ENCODE results near the gene FA2H. TPM values are rescaled to one million over a fixed set of nuclear protein-coding genes. Genes with fewer than 3 reads are reported as not detected.

FA2H gene
- total and polyA plus RNA-seq, 10 of the 15 experiments (the other 5 are each of a cell fraction or from before 2014, with no cell fraction given) = 0.05 to 0.73 (median 0.51) TPM; not detected in 3

DNA sequence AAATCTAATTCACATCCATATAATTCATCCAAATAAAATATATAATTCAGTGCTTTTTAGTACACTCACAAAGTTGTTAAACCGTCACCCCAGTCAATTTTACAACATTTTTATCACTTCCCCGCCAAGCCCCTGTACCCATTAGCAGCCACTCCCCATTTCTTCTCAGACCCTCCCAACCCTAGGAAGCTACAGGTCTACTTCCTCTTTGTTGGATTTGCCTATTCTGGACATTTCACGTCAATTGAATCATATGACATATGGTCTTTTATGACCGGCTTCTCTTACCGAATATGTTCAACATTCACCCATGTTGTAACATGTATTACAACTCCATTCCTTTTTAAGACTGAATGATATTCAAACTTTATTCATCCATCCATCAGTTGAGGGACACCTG, 54.0 kb downstream of the FA2H start (continued):
- TF ChIP-seq, protein P1, sequence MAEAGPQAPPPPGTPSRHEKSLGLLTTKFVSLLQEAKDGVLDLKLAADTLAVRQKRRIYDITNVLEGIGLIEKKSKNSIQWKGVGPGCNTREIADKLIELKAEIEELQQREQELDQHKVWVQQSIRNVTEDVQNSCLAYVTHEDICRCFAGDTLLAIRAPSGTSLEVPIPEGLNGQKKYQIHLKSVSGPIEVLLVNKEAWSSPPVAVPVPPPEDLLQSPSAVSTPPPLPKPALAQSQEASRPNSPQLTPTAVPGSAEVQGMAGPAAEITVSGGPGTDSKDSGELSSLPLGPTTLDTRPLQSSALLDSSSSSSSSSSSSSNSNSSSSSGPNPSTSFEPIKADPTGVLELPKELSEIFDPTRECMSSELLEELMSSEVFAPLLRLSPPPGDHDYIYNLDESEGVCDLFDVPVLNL (IDR thresholded peaks at IDR 0.05; ENCODE audit: low read depth, low read length) = no peak
- no peak for TF ChIP-seq TAF1 (IDR thresholded peaks at IDR 0.05; ENCODE audit: borderline replicate concordance, low read depth, low read length)
- TF ChIP-seq TCF3 (IDR thresholded peaks at IDR 0.05; ENCODE audit: borderline replicate concordance, insufficient read depth, low read depth, low read length) = no peak

DNA sequence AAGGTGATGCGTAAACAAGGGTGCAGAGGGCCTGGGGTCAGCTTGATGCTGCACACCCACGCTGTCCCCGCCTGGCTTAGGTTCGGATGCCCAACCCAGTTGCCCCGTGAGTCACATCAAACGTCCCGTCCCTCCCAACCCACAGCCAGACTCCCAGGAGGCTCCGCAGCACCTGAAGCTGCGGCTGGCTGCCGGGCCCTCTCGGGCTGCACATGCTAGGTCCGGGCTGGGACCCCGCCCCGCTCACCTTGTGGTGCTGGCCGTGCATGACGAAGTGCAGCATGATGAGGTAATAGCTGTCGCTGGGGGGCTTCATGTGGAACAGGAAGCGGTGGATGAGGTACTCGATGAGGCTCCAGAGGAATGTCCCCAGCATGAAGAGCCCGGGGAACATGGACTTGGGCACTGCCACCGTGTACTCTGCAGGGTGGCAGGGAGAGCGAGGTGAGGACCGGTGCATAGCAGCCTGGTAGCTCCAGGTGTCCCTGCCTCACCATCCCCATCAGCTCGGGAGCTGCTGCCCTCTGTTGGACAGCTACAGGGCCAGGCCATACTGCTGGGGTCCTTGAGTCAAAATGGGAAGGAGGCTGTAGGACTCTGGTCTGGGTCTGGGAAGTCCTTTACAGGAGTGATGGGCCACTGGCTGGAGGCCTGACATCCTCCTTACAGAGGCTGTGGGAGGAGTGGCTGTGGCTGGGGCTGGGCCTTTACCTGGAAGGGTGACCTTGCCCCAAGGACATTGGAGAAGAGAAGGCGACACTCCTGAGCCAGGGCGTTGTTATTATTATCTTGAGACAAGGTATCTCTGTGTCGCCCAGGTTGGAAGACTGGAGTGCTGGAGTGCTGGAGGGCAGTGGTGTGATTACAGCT, 55.6 kb downstream of the FA2H start:
- ChIA-PET RAD21 (ENCODE audit: unreplicated experiment) (interaction anchor here (0.6 kb wide), 1 partner anchor 7 kb away, joined by 3 read pairs; no protein-coding TSS in a partner anchor), SMC1A (ENCODE audit: uncharacterized antibody, unreplicated experiment) (interaction anchor here (1.0 kb wide), 1 partner anchor 143 kb away, joined by 3 read pairs; no protein-coding TSS in a partner anchor), POLR2A (no interaction called here), CTCF (interaction anchor here (0.9 to 1.5 kb wide), 2 partner anchors 9 to 11 kb away, joined by 3 to 4 read pairs; no protein-coding TSS in a partner anchor)
- 65% methylated on average over 27 of the region's 27 CpGs for WGBS (ENCODE audit: insufficient coverage, insufficient replicate concordance, low lambda C conversion rate, missing lambda C conversion rate)
- no peak for TF ChIP-seq IKZF1 (conservative IDR thresholded peaks at IDR 0.05)
- DNase-seq (ENCODE audit: low read depth, low spot score) (no peak), FAIRE-seq (no peak), ATAC-seq (no peak; the same call in 2 of the 3 replicates)
- in situ Hi-C loops (cut with MboI) (loop anchor here (5.0 kb wide), 1 partner anchor 138 kb away; no protein-coding TSS in a partner anchor), intact Hi-C loops (cut with micrococcal nuclease; ENCODE audit: unreplicated experiment) (no loop called here)
- no peaks in the 10 kb centered on the region for H4K20me1 ChIP-seq (ENCODE audit: control insufficient read depth, insufficient read depth)
- H3K36me3 ChIP-seq (ENCODE audit: control insufficient read depth in 2 of 2, insufficient read depth in 2 of 2, low read length in 1 of 2) = no peaks in the 10 kb centered on the region
- H3K27me3 ChIP-seq (replicated peaks in 1 of 2; ENCODE audit: control insufficient read depth in 2 of 2, insufficient read depth in 2 of 2, low read length in 1 of 2) = no peaks in the 10 kb centered on the region
- no peaks in the 10 kb centered on the region for H3K9me3 ChIP-seq (replicated peaks; ENCODE audit: control insufficient read depth, insufficient read depth, low read length)
- H3K4me2 ChIP-seq (ENCODE audit: control insufficient read depth, insufficient read depth) = no peak overlapping the region
- H2AFZ ChIP-seq (ENCODE audit: control insufficient read depth, low read depth, low read length) = no peak overlapping the region
- no peak overlapping the region for H3K4me3 ChIP-seq
- no peaks in the 10 kb centered on the region for H3K4me1 ChIP-seq (ENCODE audit: control insufficient read depth, insufficient read depth, low read length)
- H3K27ac ChIP-seq (ENCODE audit: control insufficient read depth, insufficient read depth) = no peak overlapping the region
- no TSS peak for BruUV-seq (replicated peaks)
- no peak overlapping the region for H3K9ac ChIP-seq (ENCODE audit: control insufficient read depth, insufficient read depth, low read length)
- no peaks in the 10 kb centered on the region for H3K79me2 ChIP-seq (ENCODE audit: control insufficient read depth, insufficient read depth, low read length)
